HG03139 (cell line): ENCODE data around the gene SMARCAL1.

ENCODE experiments used
- ATAC-seq: cut with Tn5 transposase; IDR thresholded peaks from one replicate; pipeline ENCODE4 v1.9.1; 2021; ENCODE audit not compliant: unreplicated experiment

The SMARCAL1 gene

DNA sequence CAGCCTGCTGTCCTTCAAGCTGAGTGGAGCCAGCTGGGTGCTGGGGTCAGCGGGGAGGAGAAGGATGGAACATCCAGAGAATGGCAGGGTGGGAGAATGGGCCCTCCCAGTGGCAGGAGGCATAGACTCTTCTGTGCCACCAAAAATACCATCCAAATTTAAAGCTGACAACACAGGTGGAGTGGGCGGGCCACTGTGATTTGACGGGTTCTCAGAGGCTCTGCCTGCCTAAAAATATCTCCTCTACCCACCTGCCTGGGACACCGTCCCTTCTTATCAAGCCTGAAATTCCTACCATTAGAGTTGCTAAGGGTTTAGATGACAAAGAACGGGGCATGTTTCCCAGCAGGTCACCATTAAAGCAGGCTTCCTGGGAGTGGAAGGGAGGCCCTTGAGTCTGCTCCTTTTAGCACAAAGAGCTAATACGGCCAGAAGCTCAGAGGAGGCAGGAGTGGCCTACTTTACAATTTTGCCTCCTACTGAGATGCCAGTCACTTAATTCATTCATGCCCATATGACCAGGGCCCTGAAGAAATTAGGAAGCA lies 20.2 kb upstream of the SMARCAL1 start:
- ATAC-seq = no peak

DNA sequence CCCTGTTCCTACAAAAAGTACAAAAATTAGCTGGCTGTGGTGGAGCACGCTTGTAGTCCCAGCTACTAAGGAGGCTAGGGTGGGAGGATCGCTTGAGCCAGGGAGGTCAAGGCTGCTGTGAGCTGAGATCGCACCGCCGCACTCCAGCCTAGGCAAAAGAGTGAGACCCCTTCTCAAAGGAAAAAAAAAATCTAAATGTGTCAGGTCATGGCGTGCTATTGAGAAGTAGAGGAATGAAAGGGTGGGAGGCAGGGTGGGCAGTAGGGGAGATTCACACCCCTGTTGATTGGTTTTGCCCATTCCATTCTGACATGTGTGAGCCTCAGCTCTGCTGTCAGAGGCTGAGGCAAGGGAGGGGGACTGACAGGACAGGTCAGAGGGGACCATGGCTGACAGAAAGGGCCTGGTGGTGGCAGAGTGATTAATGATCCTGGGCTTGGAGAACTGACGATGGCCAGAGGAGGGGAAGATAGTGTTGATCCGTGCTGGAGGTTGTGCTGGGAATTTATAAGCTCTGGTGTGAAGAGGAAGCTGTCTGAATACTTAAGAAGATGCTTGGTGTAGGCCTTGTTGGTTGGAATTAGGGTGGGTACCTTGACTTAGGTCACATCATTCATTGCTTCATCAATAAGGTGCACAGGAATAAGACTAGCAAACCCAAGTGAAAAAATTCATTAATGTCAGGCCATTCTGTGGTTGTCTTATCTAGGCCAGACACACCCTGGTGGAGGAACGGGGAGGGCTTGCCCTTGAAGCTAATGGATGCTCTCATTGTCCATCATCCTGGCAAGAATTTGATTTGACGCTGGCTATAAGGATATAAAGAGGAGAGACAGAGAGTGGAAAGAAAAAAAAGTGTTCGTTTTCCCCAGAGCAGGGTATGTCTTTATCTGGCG lies 19.1 kb upstream of the SMARCAL1 start:
- ATAC-seq = no peak

DNA sequence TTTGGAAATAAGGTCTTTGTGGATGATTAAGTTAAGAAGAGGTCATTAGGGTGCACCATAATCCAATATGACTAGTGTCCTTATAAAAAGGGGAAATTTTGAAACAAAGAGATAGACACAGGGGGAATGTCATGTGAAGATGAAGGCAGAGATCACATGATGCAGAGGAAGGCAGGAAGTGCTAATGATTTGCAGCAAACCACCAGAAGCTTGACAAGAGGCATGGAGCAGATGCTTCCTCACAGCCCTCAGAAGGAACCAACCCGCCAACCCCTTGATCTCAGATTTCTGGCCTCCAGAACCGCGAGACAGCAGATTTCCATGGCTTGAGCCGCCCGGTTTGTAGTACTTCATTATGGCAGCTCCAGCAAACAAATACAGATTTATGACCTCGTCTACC lies 17.4 kb upstream of the SMARCAL1 start:
- no peak for ATAC-seq

DNA sequence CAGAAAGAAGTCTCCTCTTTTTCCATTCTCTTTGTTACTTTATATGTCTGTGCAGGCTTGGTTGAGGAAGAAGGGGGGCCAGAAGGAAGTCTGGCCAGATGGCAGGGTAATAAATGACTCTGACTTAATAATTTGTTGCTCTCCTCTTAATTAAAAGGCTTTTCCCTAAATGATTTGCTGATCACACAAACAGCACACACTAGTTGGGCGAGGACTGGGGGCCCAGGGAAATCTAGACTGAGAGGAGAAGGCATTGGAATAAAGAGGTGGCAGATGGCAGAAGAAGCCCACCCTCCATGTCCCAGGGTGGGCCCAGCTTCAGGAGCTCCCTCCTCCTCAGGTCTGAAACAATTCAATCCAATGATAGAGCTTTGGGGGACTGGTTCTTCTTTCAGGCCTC lies 12.7 kb upstream of the SMARCAL1 start:
- ATAC-seq = no peak

DNA sequence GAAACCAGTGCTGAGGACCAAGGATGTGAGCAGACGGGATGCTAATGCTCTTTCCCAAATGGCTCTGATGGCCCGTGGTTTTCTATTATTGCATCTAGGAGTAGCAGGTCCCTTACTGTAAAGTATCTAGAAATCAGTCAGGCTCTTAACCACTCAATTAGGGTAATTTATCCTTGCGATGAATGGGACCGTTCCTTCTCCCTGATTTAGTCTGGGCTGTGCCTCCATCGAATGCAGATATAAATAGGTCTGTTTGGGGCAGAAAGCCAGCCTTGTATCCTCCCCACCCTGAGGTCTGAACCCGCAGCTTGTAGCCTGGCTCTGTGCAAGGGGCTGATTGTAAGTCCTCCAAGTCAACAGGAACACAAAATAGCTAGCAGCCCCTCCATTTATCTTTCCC lies 9.5 kb upstream of the SMARCAL1 start:
- no peak for ATAC-seq

DNA sequence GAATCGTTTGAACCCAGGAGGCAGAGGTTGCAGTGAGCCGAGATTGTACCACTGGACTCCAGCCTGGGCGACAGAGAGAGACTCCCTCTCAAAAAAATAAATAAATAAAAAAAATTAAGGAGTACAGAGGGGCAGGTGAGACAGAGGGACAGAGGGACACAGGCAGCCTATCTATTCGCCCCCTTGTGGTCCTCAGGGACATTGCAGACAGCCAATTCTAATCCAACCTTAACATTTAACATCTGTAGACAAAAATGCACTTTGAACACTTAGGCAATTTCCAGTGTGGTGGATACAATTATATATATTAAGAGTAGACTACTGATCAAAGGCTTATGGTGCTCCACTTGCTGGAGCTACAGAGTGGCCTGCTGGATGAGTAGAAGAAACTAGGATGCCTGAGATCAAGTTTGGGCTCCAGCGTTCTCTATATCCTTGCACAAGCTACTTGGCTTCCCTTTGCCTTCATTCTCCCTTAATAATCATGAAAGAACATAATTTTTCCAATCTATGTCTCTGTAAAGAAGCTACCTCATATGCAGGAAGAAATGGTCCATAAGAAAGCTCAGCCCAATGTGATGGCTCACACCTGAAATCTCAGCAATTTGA lies 8.2 kb upstream of the SMARCAL1 start:
- no peak for ATAC-seq

DNA sequence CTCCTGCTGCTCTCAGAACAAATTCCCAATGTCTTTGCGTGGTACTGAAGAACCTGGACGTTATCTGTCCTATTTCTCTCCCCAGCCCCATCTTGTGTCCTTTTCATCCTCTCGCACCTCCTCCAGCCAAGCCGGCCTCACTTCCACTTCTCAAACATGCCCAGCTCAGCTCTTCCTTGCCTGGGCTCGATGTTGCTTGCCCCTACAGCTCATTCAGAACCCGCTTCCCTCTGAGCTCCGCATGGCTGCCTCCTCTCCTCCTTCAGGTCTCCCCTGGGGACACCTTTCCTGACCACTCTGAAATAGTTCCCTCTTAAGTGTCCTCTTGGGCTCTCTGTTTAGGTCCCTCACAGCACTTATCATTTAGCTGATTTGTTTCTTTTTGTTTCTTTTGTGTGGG lies 6.7 kb upstream of the SMARCAL1 start:
- no peak for ATAC-seq

DNA sequence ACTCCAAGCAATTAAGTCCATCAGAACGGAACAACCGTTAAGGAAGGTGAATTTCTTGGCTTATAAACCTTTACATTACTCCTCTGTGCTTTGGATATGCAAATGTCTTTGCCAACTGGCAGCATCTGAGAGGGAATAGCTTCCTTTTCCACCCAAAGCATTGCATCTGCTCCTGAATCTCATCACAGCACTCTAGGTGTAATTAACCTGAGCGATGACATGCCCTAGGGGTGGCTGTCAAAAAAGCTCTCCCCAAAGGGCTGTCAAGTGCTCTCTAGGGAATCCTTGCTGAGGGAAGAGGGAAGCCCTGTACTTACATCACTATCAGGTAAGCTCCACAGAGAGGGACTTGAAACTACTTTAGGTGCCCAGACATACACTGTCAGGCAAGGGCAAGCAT lies 5.5 kb upstream of the SMARCAL1 start:
- ATAC-seq = no peak

DNA sequence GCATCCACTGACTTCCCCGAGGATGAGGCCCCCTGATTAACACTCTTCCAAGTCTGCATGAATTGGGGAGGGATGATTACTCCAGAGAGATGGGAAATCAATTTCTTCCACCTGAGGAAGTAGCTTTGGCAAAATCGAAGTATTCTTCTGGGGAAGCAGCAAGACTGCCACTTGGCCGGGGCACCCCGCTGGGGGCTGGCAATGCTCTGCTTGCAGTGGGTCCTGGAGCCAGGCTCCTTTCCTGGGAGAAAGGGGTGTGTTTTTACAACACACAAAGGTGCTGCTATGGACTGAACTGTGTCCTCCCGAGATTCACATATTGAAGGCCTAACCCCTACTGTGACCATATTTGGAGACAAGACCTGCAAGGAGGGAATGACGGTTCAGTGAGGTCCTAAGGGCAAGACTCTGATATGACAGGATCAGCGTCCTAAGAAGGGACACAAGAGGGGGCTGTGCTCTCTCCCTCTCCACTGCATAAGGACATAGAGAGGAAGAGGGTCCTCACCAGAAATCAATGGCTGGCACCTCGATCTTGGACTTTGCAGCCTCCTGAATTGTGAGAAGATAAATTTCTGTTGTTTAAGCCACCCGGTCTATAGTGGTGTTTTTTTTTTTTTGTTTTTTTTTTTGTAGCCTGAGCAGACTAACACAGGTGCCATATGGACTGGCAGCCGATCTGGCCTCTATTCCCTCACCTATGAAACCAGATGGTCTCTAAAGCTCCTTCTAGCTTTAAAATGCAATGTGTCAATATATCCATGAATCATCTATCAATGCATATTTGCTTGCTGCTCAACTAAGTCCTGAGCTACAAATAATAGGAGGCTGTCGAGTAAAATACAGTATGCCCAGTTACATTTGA lies 3.6 kb upstream of the SMARCAL1 start:
- no peak for ATAC-seq

DNA sequence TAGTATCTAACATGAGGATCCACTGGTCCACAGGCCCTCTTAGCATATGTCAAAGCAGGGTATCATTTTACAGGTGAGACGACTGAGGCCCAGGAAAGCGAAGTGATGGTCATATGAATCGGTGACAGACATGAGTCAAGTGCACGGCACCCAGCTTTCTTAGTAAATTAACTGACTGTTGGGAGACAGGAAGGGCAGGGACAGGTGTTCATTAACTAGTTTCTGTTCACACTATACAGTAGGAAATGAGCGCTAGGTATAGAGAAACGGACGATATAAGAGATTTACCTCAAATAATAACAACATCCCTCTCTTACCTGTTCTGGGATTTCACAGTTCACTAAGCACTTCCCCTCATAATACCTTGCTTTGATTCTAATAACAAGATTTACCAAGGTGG lies 1.7 kb upstream of the SMARCAL1 start:
- ATAC-seq = no peak

DNA sequence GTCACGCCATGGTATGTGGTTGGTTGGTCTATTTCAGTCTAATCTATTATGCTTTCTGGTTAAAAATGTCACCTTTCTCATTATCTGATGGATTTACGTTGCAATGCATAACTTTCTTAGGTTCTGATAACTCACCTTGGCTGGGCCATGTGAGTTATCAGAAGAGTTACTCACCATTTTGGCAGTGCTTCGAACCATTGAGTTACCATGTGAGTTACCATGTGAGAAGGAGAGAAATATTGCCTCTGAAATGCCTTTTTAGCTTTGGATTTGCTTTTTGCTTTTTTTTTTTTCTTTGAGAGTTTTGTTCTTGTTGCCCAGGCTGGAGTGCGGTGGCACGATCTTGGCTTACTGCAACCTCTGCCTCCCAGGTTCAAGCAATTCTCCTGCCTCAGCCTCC lies 1.6 kb downstream of the SMARCAL1 start:
- no peak for ATAC-seq

DNA sequence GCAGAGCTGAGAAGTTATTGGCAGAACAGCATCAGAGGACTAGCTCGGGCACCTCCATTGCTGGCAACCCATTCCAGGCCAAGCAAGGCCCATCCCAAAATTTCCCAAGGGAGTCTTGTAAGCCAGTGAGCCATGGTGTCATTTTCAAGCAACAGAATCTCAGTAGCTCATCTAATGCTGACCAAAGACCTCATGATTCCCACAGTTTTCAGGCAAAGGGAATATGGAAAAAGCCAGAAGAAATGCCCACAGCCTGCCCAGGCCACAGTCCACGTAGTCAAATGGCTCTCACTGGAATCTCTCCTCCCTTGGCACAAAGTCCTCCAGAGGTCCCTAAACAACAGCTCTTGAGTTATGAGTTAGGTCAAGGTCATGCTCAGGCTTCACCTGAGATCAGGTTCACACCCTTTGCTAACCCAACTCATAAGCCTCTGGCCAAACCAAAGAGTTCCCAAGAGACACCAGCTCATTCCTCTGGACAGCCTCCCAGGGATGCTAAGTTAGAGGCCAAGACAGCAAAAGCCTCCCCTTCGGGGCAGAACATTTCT lies 2.6 kb downstream of the SMARCAL1 start:
- no peak for ATAC-seq

DNA sequence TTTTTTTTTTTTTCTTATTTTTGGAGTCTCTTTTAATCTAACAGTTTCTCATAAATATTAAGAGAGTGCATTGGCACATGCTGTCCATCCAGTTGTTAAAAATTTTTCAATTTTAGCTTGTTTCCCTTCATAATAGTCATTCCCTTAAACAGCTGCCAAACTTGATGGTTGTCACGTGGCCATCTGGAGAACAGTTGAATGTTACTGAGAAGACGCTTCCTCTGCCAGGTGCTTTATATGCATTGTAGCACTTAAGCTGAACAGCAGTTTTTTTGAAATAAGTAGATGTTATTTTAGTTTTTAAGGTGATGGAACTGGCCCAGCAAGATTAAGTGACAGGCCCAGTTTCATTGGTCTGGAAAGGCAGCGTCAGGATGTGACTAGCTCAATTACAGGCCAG lies 3.3 kb downstream of the SMARCAL1 start:
- no peak for ATAC-seq

DNA sequence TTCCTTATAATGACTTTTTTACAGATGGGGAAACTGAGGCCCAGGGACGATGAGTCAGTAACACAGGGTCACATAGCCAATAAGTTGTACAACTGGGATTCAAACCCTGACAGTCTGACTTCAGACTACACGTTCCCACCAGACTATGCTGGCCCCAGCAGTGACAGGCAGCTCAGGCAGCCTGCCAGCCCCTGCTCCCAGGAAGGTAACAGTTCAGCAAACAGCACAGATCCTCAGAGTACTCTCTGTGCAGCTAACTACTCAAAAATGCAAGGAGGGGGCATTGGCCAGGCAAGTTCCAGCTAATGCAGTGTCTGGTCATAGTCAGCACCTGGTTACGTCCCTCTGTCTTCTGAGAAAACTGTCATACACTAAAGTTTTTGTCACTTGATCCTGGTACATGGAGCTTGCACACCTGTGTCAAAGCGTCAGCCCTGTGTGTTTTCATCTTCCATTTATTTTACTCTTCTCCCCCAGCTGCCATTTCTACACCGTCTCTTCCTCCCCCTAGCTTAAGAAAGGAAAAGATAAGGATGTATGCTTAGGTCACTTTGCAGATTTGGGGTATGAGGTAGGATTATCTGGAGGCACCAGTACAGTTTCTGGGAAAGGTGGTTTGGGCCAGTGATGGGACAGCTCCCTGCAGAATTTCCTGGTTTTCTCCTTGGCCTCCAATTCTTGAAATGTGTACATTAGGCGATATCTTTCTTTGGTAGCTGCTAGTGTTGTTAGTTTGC lies 4.5 kb downstream of the SMARCAL1 start:
- ATAC-seq = no peak

DNA sequence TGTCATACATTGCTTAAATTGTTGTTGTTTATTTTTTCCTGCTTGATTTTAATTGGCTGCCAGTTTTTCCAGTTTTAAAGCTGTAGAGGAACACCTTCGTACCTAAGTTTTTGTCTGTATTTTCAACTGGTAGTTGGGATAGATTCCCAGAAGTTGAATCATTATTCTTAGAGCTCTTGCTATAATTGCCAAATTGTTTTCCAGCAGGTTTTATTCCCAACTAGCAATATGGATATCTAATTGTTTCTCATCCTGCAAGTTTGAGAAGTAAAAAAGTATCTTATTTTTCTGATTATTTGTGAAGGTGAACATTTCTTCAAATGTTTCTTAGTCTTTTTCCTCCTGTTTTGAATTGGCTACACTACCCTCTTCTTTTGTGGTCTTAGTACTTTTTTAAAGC lies 6.7 kb downstream of the SMARCAL1 start:
- ATAC-seq = no peak

DNA sequence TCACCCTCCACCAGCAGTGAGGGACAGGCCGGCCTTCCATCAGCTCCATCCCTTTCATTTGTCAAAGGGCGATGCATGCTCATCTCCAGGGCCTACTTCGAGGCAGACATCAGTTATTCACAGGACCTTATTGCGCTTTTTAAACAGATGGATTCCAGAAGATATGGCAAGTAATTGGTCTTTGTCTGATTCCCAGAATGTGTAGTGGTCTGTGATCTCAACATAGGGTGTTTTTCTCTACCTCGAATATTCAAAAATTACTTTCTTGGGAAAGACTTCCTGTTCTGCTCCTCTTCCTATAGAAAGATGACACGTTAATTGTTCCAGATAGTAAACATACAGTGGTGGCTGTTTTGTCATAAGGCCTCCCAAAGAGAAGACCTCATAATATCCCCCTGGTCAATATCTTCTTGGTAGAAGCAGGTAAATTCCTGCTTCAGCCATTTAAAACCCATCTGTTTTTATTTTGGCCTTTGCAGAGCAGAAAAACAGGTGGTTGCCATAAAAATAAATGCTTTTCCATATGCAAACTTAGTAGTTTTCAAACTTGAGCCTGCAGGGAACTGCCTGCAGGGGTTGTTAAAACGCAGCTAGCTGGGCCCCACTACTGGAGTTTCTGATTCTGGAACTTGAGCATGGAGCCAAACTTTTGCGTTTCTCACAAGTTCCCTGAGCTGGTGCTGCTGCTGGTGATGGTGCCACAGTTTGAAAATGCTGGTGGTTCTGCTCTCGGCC lies 8.2 kb downstream of the SMARCAL1 start:
- no peak for ATAC-seq

DNA sequence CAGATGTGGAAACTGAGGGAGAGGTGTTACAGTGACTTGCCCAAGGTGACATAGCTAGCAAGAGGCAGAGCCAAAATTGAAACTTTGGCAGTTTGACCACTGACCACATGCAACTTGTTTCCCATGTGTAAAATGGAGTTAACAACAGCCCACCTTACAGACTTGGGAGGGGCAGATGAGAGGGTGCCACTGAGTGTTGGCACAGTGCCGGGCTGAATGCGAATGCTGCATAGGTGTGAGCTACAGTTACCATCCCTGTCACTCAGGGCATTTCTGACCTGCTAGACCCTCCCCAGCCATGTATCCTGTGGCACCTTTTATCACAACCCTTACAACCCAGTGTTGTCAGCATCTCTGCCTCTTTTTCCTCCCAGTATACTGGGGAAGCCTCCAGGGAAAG lies 10.8 kb downstream of the SMARCAL1 start:
- ATAC-seq = no peak

DNA sequence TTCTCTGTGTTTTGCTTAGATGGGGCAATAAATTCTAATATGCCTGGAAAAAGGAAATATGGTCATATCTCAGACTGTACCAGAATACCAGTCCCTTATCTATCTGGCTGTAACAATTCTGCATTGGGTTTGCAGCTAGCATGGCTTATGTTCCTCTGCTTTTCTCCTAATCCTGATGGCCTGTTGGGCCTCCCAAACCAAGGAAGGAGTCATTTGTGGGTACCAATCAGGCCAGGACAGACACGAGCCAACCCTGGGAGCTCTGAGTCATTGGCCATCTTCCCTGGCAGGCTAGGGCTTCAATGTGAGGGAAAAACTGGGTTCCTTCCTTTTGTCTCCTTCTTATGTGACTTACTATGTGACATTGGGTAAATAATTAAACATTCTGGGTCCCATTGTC lies 12.0 kb downstream of the SMARCAL1 start:
- ATAC-seq = no peak

DNA sequence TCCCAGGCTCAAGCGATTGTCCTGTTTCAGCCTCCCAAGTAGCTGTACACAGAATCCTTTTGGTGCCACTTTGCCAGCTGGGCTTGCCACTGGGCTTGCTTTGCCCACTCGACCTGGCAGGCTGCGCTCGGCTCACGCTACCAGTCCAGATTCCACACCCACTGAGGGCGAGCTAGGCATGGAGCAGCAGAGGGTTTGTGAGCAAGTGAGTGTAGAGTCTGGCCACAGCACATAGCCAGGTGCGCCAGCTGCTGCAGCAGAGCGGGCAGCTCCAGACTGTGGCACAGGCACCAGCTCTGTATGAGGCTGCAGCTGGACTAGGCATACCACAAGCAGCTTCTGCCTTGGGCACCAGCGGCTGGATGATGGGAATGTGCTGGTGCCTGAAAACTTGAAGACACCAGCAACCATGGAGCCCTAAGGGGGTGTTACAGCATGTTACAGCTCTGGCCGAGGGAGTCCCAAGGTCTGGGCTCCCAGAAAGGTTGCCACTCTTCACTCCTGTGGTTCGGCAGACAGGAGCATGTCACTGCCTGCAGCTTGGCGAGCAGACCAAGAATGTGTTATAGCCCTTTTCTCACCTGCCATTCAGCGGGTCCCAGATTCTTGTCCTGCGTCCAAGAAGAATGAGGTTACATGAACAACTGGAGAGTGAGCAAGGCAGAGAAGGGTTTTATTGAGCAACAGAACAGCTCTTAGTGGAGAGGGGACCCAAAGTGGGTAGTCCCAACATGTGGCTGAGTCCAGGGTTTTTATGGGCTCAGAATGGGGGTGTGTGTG lies 12.9 kb downstream of the SMARCAL1 start:
- ATAC-seq = no peak
